B cell (primary cell): Measurements from ENCODE around the gene SEPTIN2. TPM values are rescaled to one million over a fixed set of nuclear protein-coding genes. Genes with fewer than 3 reads are reported as not detected.
"Not testable (repeated sequence)": the region's sequence is repeated elsewhere in the genome, so short reads cannot be mapped to it uniquely, and the experiment has no call there.

ENCODE experiments used
- ATAC-seq: fragments of 200-7000 bp; cut with Tn5 transposase; one replicate; pipeline ENCODE4 v1.10.0; 2021; ENCODE audit warnings: low read depth, mild to moderate bottlenecking, moderate number of reproducible peaks, moderate library complexity
- CTCF ChIA-PET: fragments of 350-600 bp; sonication (Branson Sonifier 250); formaldehyde crosslinking; loops from one replicate; lab custom pipeline; 2021; ENCODE audit warnings: antibody characterized with exemption, inconsistent platforms; lab: Charles Lee
- POLR2A ChIA-PET: fragments of 350-600 bp; sonication (Branson Sonifier 250); formaldehyde crosslinking; loops from one replicate; lab custom pipeline; 2021; ENCODE audit warnings: antibody characterized with exemption; lab: Charles Lee
- DNase-seq: peaks from one replicate; pipeline ENCODE4 v3.0.0; 2013
- H2AFZ ChIP-seq: 2 replicates; pipeline ENCODE4 v1.6.1; 2012; ENCODE audit warnings: mild to moderate bottlenecking, low read depth, low read length; ENCODE audit not compliant: insufficient read depth, poor library complexity, severe bottlenecking
- H3K27ac ChIP-seq, 2 donors: 1 replicate in 1 of 2; 2 replicates in 1 of 2; pipeline ENCODE4 v1.5.1; 2012 to 2013; ENCODE audit warnings: low read length in 2 of 2, mild to moderate bottlenecking in 2 of 2, moderate library complexity in 1 of 2
- H3K27me3 ChIP-seq, 4 experiments: fragments of 200-600 bp in 1 of 4; sonication (generic) in 1 of 4; replicated peaks in 1 of 4; 1 replicate in 2 of 4; 2 replicates in 2 of 4; pipeline versions ENCODE4 v1.6.1 to v1.7.0; 2013 to 2016; ENCODE audit warnings: low read length in 3 of 4, mild to moderate bottlenecking in 2 of 4, mixed read lengths in 1 of 4, moderate library complexity in 1 of 4; ENCODE audit not compliant: insufficient read depth in 4 of 4, control insufficient read depth in 3 of 4; ENCODE audit errors: control extremely low read depth in 1 of 4
- H3K36me3 ChIP-seq, 2 experiments: replicated peaks in 1 of 2; 1 replicate in 1 of 2; 2 replicates in 1 of 2; pipeline versions ENCODE4 v1.6.1 to v1.7.1; 2013; ENCODE audit warnings: low read length in 1 of 2; ENCODE audit not compliant: insufficient read depth in 2 of 2, control insufficient read depth in 1 of 2; ENCODE audit errors: control extremely low read depth in 1 of 2, extremely low read depth in 1 of 2
- H3K4me1 ChIP-seq, 2 donors: fragments of 200-600 bp in 1 of 2; sonication (generic) in 1 of 2; 1 replicate in 1 of 2; 2 replicates in 1 of 2; pipeline versions ENCODE4 v1.5.1 to v1.6.1; 2013 to 2017; ENCODE audit warnings: low read length in 2 of 2; ENCODE audit not compliant: control insufficient read depth in 2 of 2, insufficient read depth in 2 of 2
- H3K4me2 ChIP-seq: replicated peaks from 2 replicates; pipeline ENCODE3; 2012; ENCODE audit warnings: mild to moderate bottlenecking, low read depth, low read length; ENCODE audit not compliant: poor library complexity, severe bottlenecking
- H3K4me3 ChIP-seq, 5 experiments: fragments of 200-600 bp in 1 of 5; sonication (generic) in 1 of 5; 1 replicate in 3 of 5; 2 replicates in 2 of 5; pipeline versions ENCODE4 v1.5.1 to v1.7.0; 2011 to 2016; ENCODE audit warnings: low read length in 4 of 5, mild to moderate bottlenecking in 4 of 5, low read depth in 2 of 5, control low read depth in 1 of 5, moderate library complexity in 1 of 5; ENCODE audit not compliant: insufficient read depth in 1 of 5; ENCODE audit errors: control extremely low read depth in 1 of 5, extremely low read depth in 1 of 5
- H3K79me2 ChIP-seq: fragments of 200-600 bp; sonication (generic); one replicate; pipeline ENCODE4 v1.6.0; 2016; ENCODE audit warnings: low read length; ENCODE audit not compliant: control insufficient read depth, insufficient read depth
- H3K9ac ChIP-seq: fragments of 200-600 bp; sonication (generic); 2 replicates; pipeline ENCODE4 v1.6.1; 2017; ENCODE audit warnings: mild to moderate bottlenecking, low read length, moderate library complexity
- H3K9me3 ChIP-seq, 3 donors: one replicate each; pipeline versions ENCODE4 v1.6.1 to v1.7.1; 2013; ENCODE audit warnings: low read length in 2 of 3; ENCODE audit not compliant: control insufficient read depth in 2 of 3, insufficient read depth in 1 of 3; ENCODE audit errors: control extremely low read depth in 1 of 3
- H4K20me1 ChIP-seq: 2 replicates; pipeline ENCODE4 v1.6.0; 2012; ENCODE audit warnings: mild to moderate bottlenecking, low read length; ENCODE audit not compliant: insufficient read depth, control insufficient read depth, poor library complexity, severe bottlenecking
- H3K27ac Mint-ChIP-seq: one replicate; pipeline ENCODE4 v1.8.0; 2021; ENCODE audit warnings: mixed read lengths
- H3K27me3 Mint-ChIP-seq: one replicate; pipeline ENCODE4 v1.8.0; 2021; ENCODE audit warnings: mixed read lengths
- H3K4me1 Mint-ChIP-seq: one replicate; pipeline ENCODE4 v1.8.0; 2021; ENCODE audit warnings: mixed read lengths
- H3K4me3 Mint-ChIP-seq: one replicate; pipeline ENCODE4 v1.8.0; 2021; ENCODE audit warnings: mixed read lengths
- H3K9me3 Mint-ChIP-seq: one replicate; pipeline ENCODE4 v1.8.0; 2022; ENCODE audit warnings: mixed read lengths; ENCODE audit not compliant: insufficient read depth
- EZH2 ChIP-seq: IDR thresholded peaks from 2 replicates; pipeline ENCODE4 v1.6.1; 2012; ENCODE audit warnings: borderline replicate concordance, low read depth, mild to moderate bottlenecking, moderate library complexity, low read length; ENCODE audit not compliant: insufficient read depth, poor library complexity, severe bottlenecking
- WGBS: methylation state at CpG from one replicate; pipeline ENCODE4 v1.1.5; 2013; ENCODE audit warnings: missing lambda C conversion rate; ENCODE audit not compliant: insufficient coverage; 5-methylcytosine and 5-hydroxymethylcytosine counted together
- intact Hi-C: fragments of 100-400 bp; cut with micrococcal nuclease; formaldehyde crosslinking; loops from one replicate; pipeline ENCODE4 v1.10.0; 2022
- polyA plus RNA-seq: library from polyadenylated mRNA; depleted of rRNA; stranded (reverse); fragments of >200 nt; gene quantifications from 2 replicates; pipeline ENCODE4 v1.2.3, GENCODE V29; 2012
- total RNA-seq, 2 donors: library from RNA; stranded (reverse); fragments of 120-200 nt in 1 of 2; gene quantifications; 1 replicate in 1 of 2; 2 replicates in 1 of 2; pipeline versions ENCODE4 v1.2.3 to v1.2.4, GENCODE V29; 2013 to 2022
- TF ChIP-seq, protein P1 (sequence below): fragments of 200-600 bp; IDR thresholded peaks from one replicate; pipeline ENCODE4 v1.8.0; 2022; ENCODE audit warnings: antibody characterized with exemption, mild to moderate bottlenecking

SEPTIN2 gene
- total and polyA plus RNA-seq, 2 donors (not counting 1 experiment from before 2014, with no cell fraction given), result 71.8 to 270 TPM

DNA sequence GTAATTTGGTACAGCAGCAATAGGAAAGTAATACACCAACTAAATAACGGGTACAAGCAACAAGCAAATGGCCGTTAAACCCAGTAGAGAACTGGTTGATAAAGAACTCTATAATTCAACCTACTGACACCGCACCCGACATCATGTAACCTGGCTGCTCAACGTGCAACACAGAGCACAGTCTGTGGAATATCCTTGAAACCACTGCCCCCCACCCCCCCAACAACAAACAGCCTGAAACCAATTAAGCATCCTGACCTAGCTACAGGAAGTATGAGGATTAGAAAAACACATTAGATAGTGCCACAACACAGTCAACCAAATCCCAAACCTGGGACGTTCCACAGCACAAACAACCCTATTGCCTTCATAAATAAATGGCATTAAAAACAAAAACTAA, 23.7 kb upstream of the SEPTIN2 start:
- Histone ChIP-seq H4K20me1 (peaks cover 70% of the 10 kb centered on the region), H3K9ac (no peak overlapping the region), H3K4me1 (peaks cover 0 to 4% of the 10 kb centered on the region in 2 donors), H3K79me2 (peaks cover 98% of the 10 kb centered on the region), H3K9me3 (no peaks in the 10 kb centered on the region), H3K27me3 (no peaks in the 10 kb centered on the region), H3K36me3 (no peaks in the 10 kb centered on the region), H3K4me3 (no peak overlapping the region), H3K27ac (no peak overlapping the region), H3K4me2 (no peak overlapping the region), H2AFZ (no peak overlapping the region)
- DNase-seq, result no peak
- Mint-ChIP-seq H3K27ac (no peak overlapping the region), H3K4me1 (peaks cover 45% of the 10 kb centered on the region), H3K9me3 (no peaks in the 10 kb centered on the region), H3K27me3 (no peaks in the 10 kb centered on the region), H3K4me3 (no peak overlapping the region)
- POLR2A ChIA-PET, result no interaction called here
- CTCF ChIA-PET, result interaction anchor here (0.6 kb wide), 2 partner anchors 14 to 31 kb away, joined by 3 read pairs; no protein-coding TSS in a partner anchor
- no peak for TF ChIP-seq EZH2
- TF ChIP-seq, protein P1, sequence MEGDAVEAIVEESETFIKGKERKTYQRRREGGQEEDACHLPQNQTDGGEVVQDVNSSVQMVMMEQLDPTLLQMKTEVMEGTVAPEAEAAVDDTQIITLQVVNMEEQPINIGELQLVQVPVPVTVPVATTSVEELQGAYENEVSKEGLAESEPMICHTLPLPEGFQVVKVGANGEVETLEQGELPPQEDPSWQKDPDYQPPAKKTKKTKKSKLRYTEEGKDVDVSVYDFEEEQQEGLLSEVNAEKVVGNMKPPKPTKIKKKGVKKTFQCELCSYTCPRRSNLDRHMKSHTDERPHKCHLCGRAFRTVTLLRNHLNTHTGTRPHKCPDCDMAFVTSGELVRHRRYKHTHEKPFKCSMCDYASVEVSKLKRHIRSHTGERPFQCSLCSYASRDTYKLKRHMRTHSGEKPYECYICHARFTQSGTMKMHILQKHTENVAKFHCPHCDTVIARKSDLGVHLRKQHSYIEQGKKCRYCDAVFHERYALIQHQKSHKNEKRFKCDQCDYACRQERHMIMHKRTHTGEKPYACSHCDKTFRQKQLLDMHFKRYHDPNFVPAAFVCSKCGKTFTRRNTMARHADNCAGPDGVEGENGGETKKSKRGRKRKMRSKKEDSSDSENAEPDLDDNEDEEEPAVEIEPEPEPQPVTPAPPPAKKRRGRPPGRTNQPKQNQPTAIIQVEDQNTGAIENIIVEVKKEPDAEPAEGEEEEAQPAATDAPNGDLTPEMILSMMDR, result no peak
- ATAC-seq, result no peak
- intact Hi-C loops, result no loop called here
- 100% methylated on average over 2 of the region's 6 CpGs for WGBS

DNA sequence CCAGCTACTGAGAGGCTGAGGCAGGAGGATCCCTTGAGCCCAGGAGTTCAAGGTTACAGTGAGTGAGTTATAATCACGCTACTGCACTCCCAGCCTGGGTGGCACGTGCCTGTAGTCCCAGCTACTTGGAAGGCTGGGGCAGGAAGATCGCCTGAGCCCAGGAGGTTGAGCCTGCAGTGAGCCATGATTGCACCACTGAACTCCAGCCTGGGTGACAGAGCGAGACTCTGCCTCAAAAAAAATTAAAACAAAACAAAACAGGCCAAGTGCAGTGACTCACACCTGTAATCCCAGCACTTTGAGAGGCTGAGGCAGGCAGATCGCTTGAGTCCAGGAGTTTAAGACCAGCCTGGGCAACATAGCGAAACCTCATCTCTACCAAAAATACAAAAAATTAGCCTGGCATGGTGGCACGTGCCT, 22.3 kb upstream of the SEPTIN2 start:
- peaks cover 46% of the 10 kb centered on the region for H3K4me1 Mint-ChIP-seq
- H3K9me3 ChIP-seq, CTCF ChIA-PET, H3K27ac Mint-ChIP-seq, H3K9me3 Mint-ChIP-seq, H3K27ac ChIP-seq, H3K4me2 ChIP-seq, POLR2A ChIA-PET, DNase-seq, H2AFZ ChIP-seq, H3K9ac ChIP-seq, H3K36me3 ChIP-seq, H3K4me3 Mint-ChIP-seq, H3K4me3 ChIP-seq, H3K27me3 ChIP-seq, H3K4me1 ChIP-seq, intact Hi-C loops, H3K27me3 Mint-ChIP-seq, ATAC-seq: not testable (repeated sequence)
- 92% methylated on average over 6 of the region's 7 CpGs for WGBS
- H3K79me2 ChIP-seq, result peaks cover 99% of the 10 kb centered on the region
- H4K20me1 ChIP-seq, result peaks cover 73% of the 10 kb centered on the region
